ENCODE results near the gene SMIM1.
"Not testable (repeated sequence)": the region's sequence is repeated elsewhere in the genome, so short reads cannot be mapped to it uniquely, and the experiment has no call there.

The SMIM1 gene

DNA sequence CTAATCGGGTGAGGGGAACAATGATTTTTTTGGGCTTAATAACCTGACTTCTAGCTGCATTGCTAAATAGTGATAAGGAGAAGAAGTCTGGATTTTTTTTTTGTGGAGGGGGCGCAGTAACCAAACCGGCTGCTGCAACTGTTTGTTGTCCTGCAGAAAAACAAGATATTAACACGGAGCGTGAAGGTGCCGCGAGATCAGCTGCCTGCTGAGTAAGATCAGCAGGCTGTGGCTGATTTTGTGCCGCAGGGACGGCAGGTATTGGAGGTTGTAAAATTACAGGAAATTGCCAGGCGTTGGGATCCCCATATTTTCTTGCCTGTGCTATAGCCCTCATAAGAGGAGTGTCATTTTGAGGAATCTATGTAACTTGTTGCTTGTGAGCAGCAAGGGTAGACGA, 32.5 kb downstream of the SMIM1 start:
- TF ChIP-seq, protein P1, sequence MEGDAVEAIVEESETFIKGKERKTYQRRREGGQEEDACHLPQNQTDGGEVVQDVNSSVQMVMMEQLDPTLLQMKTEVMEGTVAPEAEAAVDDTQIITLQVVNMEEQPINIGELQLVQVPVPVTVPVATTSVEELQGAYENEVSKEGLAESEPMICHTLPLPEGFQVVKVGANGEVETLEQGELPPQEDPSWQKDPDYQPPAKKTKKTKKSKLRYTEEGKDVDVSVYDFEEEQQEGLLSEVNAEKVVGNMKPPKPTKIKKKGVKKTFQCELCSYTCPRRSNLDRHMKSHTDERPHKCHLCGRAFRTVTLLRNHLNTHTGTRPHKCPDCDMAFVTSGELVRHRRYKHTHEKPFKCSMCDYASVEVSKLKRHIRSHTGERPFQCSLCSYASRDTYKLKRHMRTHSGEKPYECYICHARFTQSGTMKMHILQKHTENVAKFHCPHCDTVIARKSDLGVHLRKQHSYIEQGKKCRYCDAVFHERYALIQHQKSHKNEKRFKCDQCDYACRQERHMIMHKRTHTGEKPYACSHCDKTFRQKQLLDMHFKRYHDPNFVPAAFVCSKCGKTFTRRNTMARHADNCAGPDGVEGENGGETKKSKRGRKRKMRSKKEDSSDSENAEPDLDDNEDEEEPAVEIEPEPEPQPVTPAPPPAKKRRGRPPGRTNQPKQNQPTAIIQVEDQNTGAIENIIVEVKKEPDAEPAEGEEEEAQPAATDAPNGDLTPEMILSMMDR (IDR thresholded peaks at IDR 0.05; ENCODE audit: low read depth, low read length), result no peak
- Histone ChIP-seq H3K36me3 (no peaks in the 10 kb centered on the region), H3K9me3 (no peaks in the 10 kb centered on the region), H3K4me1 (no peaks in the 10 kb centered on the region), H3K4me3 (ENCODE audit: low read depth, low read length) (no peak overlapping the region), H3K27me3 (no peaks in the 10 kb centered on the region)
- DNase-seq, result no peak

DNA sequence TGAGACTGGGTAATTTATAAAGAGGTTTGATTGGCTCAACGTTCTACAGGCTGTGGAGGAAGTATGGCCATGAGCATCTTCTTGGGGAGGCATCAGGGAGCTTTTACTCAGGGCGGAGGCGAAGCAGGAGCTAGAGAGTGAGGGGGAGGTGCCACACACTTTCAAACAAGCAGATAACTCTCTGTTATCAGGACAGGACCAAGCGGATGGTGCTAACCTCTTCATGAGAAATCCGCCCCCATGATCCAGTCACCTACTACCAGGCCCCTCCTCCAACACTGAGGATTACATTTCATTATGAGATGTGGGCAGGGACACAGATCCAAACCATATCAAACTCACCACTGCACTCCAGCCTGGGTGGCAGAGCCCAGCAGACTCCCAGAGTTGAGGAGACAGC, 35.2 kb downstream of the SMIM1 start:
- no peak for DNase-seq
- Histone ChIP-seq H3K36me3 (no peaks in the 10 kb centered on the region), H3K4me3 (ENCODE audit: low read depth, low read length) (no peak overlapping the region), H3K27me3 (no peaks in the 10 kb centered on the region), H3K4me1 (no peaks in the 10 kb centered on the region), H3K9me3 (no peaks in the 10 kb centered on the region)
- TF ChIP-seq, protein P1 (IDR thresholded peaks at IDR 0.05; ENCODE audit: low read depth, low read length), result no peak

DNA sequence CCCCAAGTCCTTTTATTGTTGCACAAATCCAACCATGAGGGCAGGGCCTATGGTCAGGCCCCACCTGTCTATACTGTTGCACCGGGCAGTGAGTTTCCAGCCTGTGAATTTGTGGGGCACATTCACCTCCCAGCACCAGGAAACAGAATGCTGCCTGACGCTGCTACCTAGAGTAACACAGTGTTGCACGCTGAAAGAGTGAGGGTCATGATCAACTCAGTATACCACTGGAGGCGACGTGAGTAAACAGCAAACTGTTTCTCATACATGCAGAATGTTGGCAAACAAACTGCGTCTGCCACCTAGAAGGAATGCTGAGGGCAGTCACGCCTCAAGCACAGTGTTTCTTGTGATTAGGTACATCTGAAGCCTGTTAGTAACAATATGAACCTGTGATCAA, 37.1 kb downstream of the SMIM1 start:
- Histone ChIP-seq H3K36me3 (no peaks in the 10 kb centered on the region), H3K4me3 (ENCODE audit: low read depth, low read length) (no peak overlapping the region), H3K4me1 (no peaks in the 10 kb centered on the region), H3K27me3 (no peaks in the 10 kb centered on the region), H3K9me3 (no peaks in the 10 kb centered on the region)
- TF ChIP-seq, protein P1 (IDR thresholded peaks at IDR 0.05; ENCODE audit: low read depth, low read length), result no peak
- no peak for DNase-seq

DNA sequence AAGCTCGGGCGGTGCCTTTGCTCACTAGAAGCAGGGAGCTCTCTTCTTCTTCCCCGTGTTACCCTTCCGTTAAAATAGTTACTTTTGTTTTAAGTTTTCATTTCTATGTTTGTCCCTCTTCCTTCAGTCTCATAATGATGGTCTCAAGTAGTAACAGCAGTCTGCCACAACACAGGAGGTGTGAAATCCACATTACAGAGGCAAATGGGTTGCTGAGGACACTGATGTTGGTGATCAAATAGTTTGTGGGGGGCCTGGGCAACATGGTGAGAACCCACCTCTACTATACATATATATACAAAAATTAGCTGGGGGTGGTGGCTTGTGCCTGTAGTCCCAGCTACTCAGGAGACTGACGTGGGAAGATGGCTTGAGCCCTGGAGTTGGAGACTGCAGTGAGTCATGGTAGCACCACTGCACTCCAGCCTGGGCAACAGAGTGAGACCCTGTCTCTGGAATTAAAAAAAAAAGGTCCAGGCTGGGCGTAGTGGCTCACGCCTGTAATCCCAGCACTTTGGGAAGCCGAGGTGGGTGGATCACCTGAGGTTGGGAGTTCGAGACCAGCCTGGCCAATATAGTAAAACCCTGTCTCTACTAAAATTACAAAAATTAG, 37.7 kb downstream of the SMIM1 start:
- not testable (repeated sequence) for DNase-seq; H3K27me3 ChIP-seq; H3K4me1 ChIP-seq; H3K9me3 ChIP-seq; H3K36me3 ChIP-seq; H3K4me3 ChIP-seq (ENCODE audit: low read depth, low read length)

DNA sequence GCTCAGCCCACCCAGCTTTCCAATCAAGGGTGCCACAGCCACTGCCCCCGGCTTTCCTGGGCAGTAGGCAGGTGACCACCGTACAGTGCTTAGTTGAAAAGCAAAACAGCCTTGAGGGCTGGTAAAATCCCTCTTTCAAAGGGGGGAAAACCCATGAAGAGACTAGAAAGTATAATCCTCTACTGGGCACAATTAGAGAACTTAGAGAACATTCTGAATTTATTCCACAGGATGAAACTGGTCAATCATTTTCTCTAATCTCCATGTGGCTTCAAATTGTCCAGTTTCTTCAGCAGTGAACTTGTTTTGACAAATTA, 39.0 kb downstream of the SMIM1 start:
- no peak overlapping the region for H3K4me3 ChIP-seq (ENCODE audit: low read depth, low read length)

DNA sequence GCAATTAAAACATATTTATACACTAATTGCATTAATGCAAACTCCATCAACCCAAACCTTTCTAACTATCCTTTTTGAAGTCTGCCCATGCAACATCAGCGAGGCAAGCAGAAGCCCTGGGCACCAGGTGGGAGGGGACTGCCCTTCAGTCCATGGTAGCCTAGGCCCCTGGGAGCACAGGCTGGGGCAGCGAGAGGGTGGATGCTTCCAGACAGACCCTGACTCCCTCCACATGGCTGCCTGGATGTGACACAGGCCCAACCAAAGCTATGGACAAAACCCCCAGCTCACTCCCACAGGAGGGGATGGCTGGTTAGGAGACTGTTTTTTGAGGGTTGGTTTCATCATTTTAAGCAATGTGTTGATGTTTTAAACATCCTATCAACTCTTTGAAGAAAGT, 41.5 kb downstream of the SMIM1 start:
- no peaks in the 10 kb centered on the region for H3K27me3 ChIP-seq
- DNase-seq, result no peak
- no peak overlapping the region for H3K4me3 ChIP-seq (ENCODE audit: low read depth, low read length)
- TF ChIP-seq, protein P1 (IDR thresholded peaks at IDR 0.05; ENCODE audit: low read depth, low read length), result no peak
- no peaks in the 10 kb centered on the region for H3K9me3 ChIP-seq
- no peaks in the 10 kb centered on the region for H3K36me3 ChIP-seq
- no peaks in the 10 kb centered on the region for H3K4me1 ChIP-seq

More for the DNA sequence above, 39.0 kb downstream of the SMIM1 start:
- TF ChIP-seq, protein P1 (IDR thresholded peaks at IDR 0.05; ENCODE audit: low read depth, low read length), result no peak
- Histone ChIP-seq H3K36me3 (no peaks in the 10 kb centered on the region), H3K27me3 (no peaks in the 10 kb centered on the region), H3K4me1 (no peaks in the 10 kb centered on the region), H3K9me3 (no peaks in the 10 kb centered on the region)
- no peak for DNase-seq

Data from BE2C (cell line).